OCI-LY7 (cell line): ENCODE data around the gene PSMA6. TPM values are rescaled to one million over a fixed set of nuclear protein-coding genes. Genes with fewer than 3 reads are reported as not detected.

Source experiments
- BruUV-seq: library from RNA; stranded (reverse); fragments of 400-500 nt; replicated peaks from 2 replicates; lab custom pipeline; 2021; lab: Mats Ljungman, UMichigan
- CTCF ChIA-PET: fragments of 300-600 bp; sonication (Branson Sonifier 250); formaldehyde crosslinking; loops from one replicate; lab custom pipeline; 2022; ENCODE audit warnings: antibody characterized with exemption; ENCODE audit not compliant: unreplicated experiment; lab: Charles Lee
- POLR2A ChIA-PET: fragments of 300-600 bp; sonication (Branson Sonifier 250); formaldehyde crosslinking; loops from one replicate; lab custom pipeline; 2022; ENCODE audit warnings: antibody characterized with exemption; lab: Charles Lee
- DNase-seq: peaks from one replicate; pipeline ENCODE4 v3.0.0-alpha.2; 2015; ENCODE audit warnings: low spot score
- H2AFZ ChIP-seq: fragments of 200-600 bp; sonication (generic), shearing (Covaris generic); 2 replicates; pipeline ENCODE4 v1.6.1; 2014; ENCODE audit warnings: mild to moderate bottlenecking, antibody characterized with exemption, low read length, moderate library complexity
- H3K27ac ChIP-seq: fragments of 200-600 bp; sonication (generic); 2 replicates; pipeline ENCODE4 v1.5.1; 2014; ENCODE audit warnings: mixed run types, low read depth, mild to moderate bottlenecking, moderate library complexity, low read length, inconsistent platforms; ENCODE audit not compliant: poor library complexity, severe bottlenecking
- H3K36me3 ChIP-seq: fragments of 200-600 bp; sonication (generic); 2 replicates; pipeline ENCODE4 v1.6.1; 2014; ENCODE audit warnings: mild to moderate bottlenecking, antibody characterized with exemption, low read length, moderate library complexity, mixed read lengths; ENCODE audit not compliant: insufficient read depth
- H3K4me1 ChIP-seq: fragments of 200-600 bp; sonication (generic); 2 replicates; pipeline ENCODE4 v1.5.1; 2014; ENCODE audit warnings: mild to moderate bottlenecking, low read length; ENCODE audit not compliant: insufficient read depth, poor library complexity, severe bottlenecking
- H3K4me2 ChIP-seq: fragments of 200-600 bp; sonication (generic); 2 replicates; pipeline ENCODE4 v1.6.1; 2014; ENCODE audit warnings: mild to moderate bottlenecking, low read length
- H3K4me3 ChIP-seq: fragments of 200-600 bp; sonication (generic); 2 replicates; pipeline ENCODE4 v1.5.1; 2014; ENCODE audit warnings: mild to moderate bottlenecking, low read depth, low read length; ENCODE audit not compliant: poor library complexity, severe bottlenecking
- H3K79me2 ChIP-seq: fragments of 200-600 bp; sonication (generic); 2 replicates; pipeline ENCODE4 v1.6.1; 2016; ENCODE audit warnings: low read depth, mild to moderate bottlenecking, low read length, moderate library complexity, mixed read lengths; ENCODE audit not compliant: insufficient read depth
- H3K9me2 ChIP-seq: fragments of 200-600 bp; sonication (generic); 2 replicates; pipeline ENCODE4 v1.6.1; 2016; ENCODE audit warnings: mild to moderate bottlenecking, low read length, mixed read lengths; ENCODE audit not compliant: insufficient read depth
- H3K9me3 ChIP-seq: fragments of 200-600 bp; sonication (generic); 2 replicates; pipeline ENCODE4 v1.6.1; 2014; ENCODE audit warnings: mild to moderate bottlenecking, mixed run types, low read length, mixed read lengths
- H4K20me1 ChIP-seq: fragments of 200-600 bp; sonication (generic); 2 replicates; pipeline ENCODE4 v1.6.1; 2014; ENCODE audit warnings: mild to moderate bottlenecking, antibody characterized with exemption, low read length, moderate library complexity, mixed read lengths; ENCODE audit not compliant: insufficient read depth
- EZH2phosphoT487 ChIP-seq: fragments of 200-600 bp; sonication (generic); IDR thresholded peaks from 2 replicates; pipeline ENCODE4 v1.6.1; 2018; ENCODE audit warnings: low read depth, borderline replicate concordance, mild to moderate bottlenecking, mixed run types, antibody characterized with exemption, low read length, moderate library complexity, mixed read lengths
- intact Hi-C: fragments of 100-400 bp; cut with micrococcal nuclease; formaldehyde crosslinking; loops from one replicate; pipeline ENCODE4 v1.10.0; 2022; ENCODE audit not compliant: unreplicated experiment
- total RNA-seq, 2 experiments: library from RNA; depleted of rRNA in 1 of 2; stranded (reverse); fragments of >200 nt in 1 of 2; shearing (Covaris generic) in 1 of 2; gene quantifications; 2 replicates each; pipeline ENCODE4 v1.2.3, GENCODE V29; 2014 to 2022
- TF ChIP-seq, protein P1 (sequence below): fragments of 200-600 bp; sonication (generic); conservative IDR thresholded peaks from 2 replicates; pipeline ENCODE4 v1.5.1; 2014; ENCODE audit warnings: mild to moderate bottlenecking, antibody characterized with exemption, low read length, moderate library complexity, mixed read lengths

The PSMA6 gene
- total RNA-seq, 2 experiments from 2014 or later, result 216 to 267 TPM

DNA sequence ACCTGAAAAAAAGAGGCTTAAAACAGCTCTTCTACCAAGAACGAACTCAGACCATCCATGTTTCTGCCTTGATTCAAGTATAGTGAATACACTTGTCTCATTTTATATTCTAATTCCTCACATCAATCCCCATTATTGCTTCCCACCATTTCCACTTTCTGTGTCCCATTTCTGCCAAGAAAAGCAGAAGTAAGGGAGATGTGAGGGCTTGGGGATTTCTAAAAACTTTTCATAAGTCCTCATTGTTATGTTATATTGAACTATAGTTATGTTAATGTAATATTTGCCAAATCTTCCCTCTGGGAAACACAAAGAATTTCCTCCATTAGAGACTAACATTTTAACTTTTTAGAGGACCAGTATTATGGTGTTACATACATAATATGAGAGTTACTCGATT lies 48.2 kb upstream of the PSMA6 start:
- H3K9me3 ChIP-seq, result no peaks in the 10 kb centered on the region
- H4K20me1 ChIP-seq, result no peaks in the 10 kb centered on the region
- no TSS peak for BruUV-seq
- no peak overlapping the region for H3K4me3 ChIP-seq
- intact Hi-C loops, result no loop called here
- no peak overlapping the region for H3K27ac ChIP-seq
- POLR2A ChIA-PET, result interaction anchor here (1.5 kb wide), 1 partner anchor 19 kb away, joined by 5 read pairs; no protein-coding TSS in a partner anchor
- H3K4me1 ChIP-seq, result no peaks in the 10 kb centered on the region
- H2AFZ ChIP-seq, result no peak overlapping the region
- H3K79me2 ChIP-seq, result no peaks in the 10 kb centered on the region
- H3K36me3 ChIP-seq, result no peaks in the 10 kb centered on the region
- CTCF ChIA-PET, result no interaction called here
- no peak overlapping the region for H3K4me2 ChIP-seq
- TF ChIP-seq, protein P1, sequence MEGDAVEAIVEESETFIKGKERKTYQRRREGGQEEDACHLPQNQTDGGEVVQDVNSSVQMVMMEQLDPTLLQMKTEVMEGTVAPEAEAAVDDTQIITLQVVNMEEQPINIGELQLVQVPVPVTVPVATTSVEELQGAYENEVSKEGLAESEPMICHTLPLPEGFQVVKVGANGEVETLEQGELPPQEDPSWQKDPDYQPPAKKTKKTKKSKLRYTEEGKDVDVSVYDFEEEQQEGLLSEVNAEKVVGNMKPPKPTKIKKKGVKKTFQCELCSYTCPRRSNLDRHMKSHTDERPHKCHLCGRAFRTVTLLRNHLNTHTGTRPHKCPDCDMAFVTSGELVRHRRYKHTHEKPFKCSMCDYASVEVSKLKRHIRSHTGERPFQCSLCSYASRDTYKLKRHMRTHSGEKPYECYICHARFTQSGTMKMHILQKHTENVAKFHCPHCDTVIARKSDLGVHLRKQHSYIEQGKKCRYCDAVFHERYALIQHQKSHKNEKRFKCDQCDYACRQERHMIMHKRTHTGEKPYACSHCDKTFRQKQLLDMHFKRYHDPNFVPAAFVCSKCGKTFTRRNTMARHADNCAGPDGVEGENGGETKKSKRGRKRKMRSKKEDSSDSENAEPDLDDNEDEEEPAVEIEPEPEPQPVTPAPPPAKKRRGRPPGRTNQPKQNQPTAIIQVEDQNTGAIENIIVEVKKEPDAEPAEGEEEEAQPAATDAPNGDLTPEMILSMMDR, result no peak
- no peak for TF ChIP-seq EZH2phosphoT487
- no peaks in the 10 kb centered on the region for H3K9me2 ChIP-seq
- no peak for DNase-seq

DNA sequence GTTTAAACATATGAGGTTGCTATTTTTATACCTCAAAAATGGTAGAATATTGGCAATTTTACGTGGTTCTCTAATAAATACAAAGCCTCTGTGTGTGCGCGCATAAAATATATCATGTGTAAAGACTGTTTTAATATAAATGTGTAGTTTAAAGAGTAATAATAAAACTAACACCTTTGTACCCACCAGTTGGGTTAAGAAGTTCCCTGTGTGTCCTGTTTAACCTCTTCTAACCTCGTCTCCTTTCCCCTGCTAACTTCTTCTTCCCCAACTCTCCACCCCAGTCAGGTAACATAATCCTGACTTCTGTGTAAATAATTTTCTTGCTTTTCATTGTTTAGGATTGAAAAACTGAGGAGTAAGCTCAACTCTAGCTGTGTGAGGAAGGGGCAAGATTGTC lies 47.6 kb upstream of the PSMA6 start:
- no peak for DNase-seq
- H3K4me2 ChIP-seq, result no peak overlapping the region
- no peaks in the 10 kb centered on the region for H3K9me3 ChIP-seq
- ChIA-PET POLR2A (interaction anchor here (0.5 to 0.7 kb wide), 2 partner anchors 13 to 96 kb away, joined by 3 read pairs; no protein-coding TSS in a partner anchor), CTCF (no interaction called here)
- intact Hi-C loops, result no loop called here
- TF ChIP-seq, protein P1, result no peak
- no peak for TF ChIP-seq EZH2phosphoT487
- no peak overlapping the region for H3K4me3 ChIP-seq
- H4K20me1 ChIP-seq, result no peaks in the 10 kb centered on the region
- H2AFZ ChIP-seq, result no peak overlapping the region
- BruUV-seq, result no TSS peak
- H3K4me1 ChIP-seq, result no peaks in the 10 kb centered on the region
- no peaks in the 10 kb centered on the region for H3K36me3 ChIP-seq
- H3K9me2 ChIP-seq, result no peaks in the 10 kb centered on the region
- no peak overlapping the region for H3K27ac ChIP-seq
- H3K79me2 ChIP-seq, result no peaks in the 10 kb centered on the region

DNA sequence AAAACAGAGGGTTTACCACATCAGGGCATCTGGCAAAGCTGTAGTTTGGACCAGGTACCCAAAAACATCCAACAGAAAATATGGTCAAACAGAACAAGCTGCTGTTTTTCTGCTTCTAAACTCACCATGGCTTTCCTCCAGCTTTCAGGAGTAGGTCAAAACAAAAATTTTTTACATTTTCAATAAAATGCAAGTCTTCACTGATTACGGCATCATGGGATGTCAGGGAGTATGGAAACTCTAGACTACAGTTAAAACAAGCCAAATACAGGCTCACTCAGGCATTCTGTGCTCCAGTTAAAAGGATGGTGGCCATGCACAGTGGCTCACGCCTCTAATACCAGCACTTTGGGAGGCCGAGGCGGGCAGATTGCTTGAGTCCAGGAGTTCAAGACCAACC lies 47.1 kb upstream of the PSMA6 start:
- TF ChIP-seq, protein P1, result no peak
- no peak for TF ChIP-seq EZH2phosphoT487
- Histone ChIP-seq H3K4me2 (no peak overlapping the region), H4K20me1 (no peaks in the 10 kb centered on the region), H3K4me1 (no peaks in the 10 kb centered on the region), H3K9me2 (no peaks in the 10 kb centered on the region), H2AFZ (no peak overlapping the region), H3K27ac (no peak overlapping the region), H3K9me3 (no peaks in the 10 kb centered on the region), H3K4me3 (no peak overlapping the region), H3K36me3 (no peaks in the 10 kb centered on the region), H3K79me2 (no peaks in the 10 kb centered on the region)
- DNase-seq, result no peak
- BruUV-seq, result no TSS peak
- CTCF ChIA-PET, result no interaction called here
- intact Hi-C loops, result no loop called here
- POLR2A ChIA-PET, result interaction anchor here (0.5 to 1.4 kb wide), 4 partner anchors 12 to 100 kb away, joined by 3 to 4 read pairs (median 3); no protein-coding TSS in a partner anchor
